Glutamatergic neuron (in vitro differentiated cells): ENCODE data around the gene SLC30A3. TPM values are rescaled to one million over a fixed set of nuclear protein-coding genes. Genes with fewer than 3 reads are reported as not detected.

Experiments used
- DNase-seq: peaks from one replicate; pipeline ENCODE4 v3.0.0; 2022
- H3K27ac Mint-ChIP-seq: one replicate; pipeline ENCODE4 v1.8.0; 2020; ENCODE audit warnings: mild to moderate bottlenecking, mixed read lengths, inconsistent platforms; ENCODE audit not compliant: unreplicated experiment
- H3K27me3 Mint-ChIP-seq: one replicate; pipeline ENCODE4 v1.8.0; 2020; ENCODE audit warnings: mild to moderate bottlenecking, moderate library complexity, mixed read lengths, inconsistent platforms; ENCODE audit not compliant: unreplicated experiment
- H3K36me3 Mint-ChIP-seq: one replicate; pipeline ENCODE4 v1.8.0; 2020; ENCODE audit warnings: mild to moderate bottlenecking, mixed read lengths, inconsistent platforms; ENCODE audit not compliant: unreplicated experiment
- H3K4me1 Mint-ChIP-seq: one replicate; pipeline ENCODE4 v1.8.0; 2020; ENCODE audit warnings: mild to moderate bottlenecking, low read depth, mixed read lengths, inconsistent platforms; ENCODE audit not compliant: unreplicated experiment
- H3K4me3 Mint-ChIP-seq: one replicate; pipeline ENCODE4 v1.8.0; 2020; ENCODE audit warnings: mild to moderate bottlenecking, mixed read lengths, inconsistent platforms; ENCODE audit not compliant: unreplicated experiment
- H3K9me3 Mint-ChIP-seq: one replicate; pipeline ENCODE4 v1.8.0; 2020; ENCODE audit warnings: mild to moderate bottlenecking, moderate library complexity, mixed read lengths, inconsistent platforms; ENCODE audit not compliant: unreplicated experiment
- total RNA-seq: library from RNA; stranded (reverse); fragmentation: NEBNext Ultra II Directional; extraction: Animal tissue kit (Norgen Biotek cat#: 25700); gene quantifications from one replicate; pipeline ENCODE4 v1.2.1, GENCODE V29; 2021; ENCODE audit not compliant: unreplicated experiment
- TF ChIP-seq, protein P1 (sequence below): fragments of 200-600 bp; sonication (generic); IDR thresholded peaks from one replicate; pipeline ENCODE4 v1.5.0; 2021; ENCODE audit not compliant: partially characterized antibody, unreplicated experiment

SLC30A3 gene
- total RNA-seq, 1 donor from 2014 or later = 1.3 TPM

DNA sequence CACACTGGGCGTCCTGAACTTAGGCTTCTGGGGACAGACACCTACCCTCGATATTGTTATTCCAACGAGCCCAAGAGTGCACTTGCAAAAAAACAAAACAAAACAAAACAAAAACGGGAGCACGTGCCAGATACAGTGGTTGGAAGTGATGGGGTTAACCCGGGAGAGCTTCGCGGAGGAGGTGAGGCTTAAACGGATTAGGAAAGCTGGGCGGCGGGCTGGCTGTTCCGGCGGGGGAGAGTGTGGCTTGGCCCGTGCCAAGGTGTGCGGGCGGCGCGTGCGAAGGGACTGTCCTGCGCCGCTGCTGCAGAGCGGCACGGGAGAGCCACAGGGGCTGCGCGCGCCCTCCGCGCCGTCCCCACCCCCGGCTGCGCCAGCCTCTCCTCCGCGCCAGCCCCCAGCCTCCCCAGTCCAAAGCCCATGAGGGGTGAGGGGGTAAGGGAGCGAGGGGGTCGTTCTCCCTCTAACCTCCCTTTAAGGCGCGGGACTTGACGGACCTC is 1.5 kb upstream of the SLC30A3 start:
- H3K4me3 Mint-ChIP-seq = peak overlapping the region; percentile 79
- H3K27me3 Mint-ChIP-seq = peaks cover 27% of the 10 kb centered on the region
- no peak overlapping the region for H3K27ac Mint-ChIP-seq
- peaks cover 4% of the 10 kb centered on the region for H3K9me3 Mint-ChIP-seq
- no peak for DNase-seq
- TF ChIP-seq, protein P1, sequence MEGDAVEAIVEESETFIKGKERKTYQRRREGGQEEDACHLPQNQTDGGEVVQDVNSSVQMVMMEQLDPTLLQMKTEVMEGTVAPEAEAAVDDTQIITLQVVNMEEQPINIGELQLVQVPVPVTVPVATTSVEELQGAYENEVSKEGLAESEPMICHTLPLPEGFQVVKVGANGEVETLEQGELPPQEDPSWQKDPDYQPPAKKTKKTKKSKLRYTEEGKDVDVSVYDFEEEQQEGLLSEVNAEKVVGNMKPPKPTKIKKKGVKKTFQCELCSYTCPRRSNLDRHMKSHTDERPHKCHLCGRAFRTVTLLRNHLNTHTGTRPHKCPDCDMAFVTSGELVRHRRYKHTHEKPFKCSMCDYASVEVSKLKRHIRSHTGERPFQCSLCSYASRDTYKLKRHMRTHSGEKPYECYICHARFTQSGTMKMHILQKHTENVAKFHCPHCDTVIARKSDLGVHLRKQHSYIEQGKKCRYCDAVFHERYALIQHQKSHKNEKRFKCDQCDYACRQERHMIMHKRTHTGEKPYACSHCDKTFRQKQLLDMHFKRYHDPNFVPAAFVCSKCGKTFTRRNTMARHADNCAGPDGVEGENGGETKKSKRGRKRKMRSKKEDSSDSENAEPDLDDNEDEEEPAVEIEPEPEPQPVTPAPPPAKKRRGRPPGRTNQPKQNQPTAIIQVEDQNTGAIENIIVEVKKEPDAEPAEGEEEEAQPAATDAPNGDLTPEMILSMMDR = no peak
- H3K4me1 Mint-ChIP-seq = peaks cover 11% of the 10 kb centered on the region
- peaks cover 5% of the 10 kb centered on the region for H3K36me3 Mint-ChIP-seq

DNA sequence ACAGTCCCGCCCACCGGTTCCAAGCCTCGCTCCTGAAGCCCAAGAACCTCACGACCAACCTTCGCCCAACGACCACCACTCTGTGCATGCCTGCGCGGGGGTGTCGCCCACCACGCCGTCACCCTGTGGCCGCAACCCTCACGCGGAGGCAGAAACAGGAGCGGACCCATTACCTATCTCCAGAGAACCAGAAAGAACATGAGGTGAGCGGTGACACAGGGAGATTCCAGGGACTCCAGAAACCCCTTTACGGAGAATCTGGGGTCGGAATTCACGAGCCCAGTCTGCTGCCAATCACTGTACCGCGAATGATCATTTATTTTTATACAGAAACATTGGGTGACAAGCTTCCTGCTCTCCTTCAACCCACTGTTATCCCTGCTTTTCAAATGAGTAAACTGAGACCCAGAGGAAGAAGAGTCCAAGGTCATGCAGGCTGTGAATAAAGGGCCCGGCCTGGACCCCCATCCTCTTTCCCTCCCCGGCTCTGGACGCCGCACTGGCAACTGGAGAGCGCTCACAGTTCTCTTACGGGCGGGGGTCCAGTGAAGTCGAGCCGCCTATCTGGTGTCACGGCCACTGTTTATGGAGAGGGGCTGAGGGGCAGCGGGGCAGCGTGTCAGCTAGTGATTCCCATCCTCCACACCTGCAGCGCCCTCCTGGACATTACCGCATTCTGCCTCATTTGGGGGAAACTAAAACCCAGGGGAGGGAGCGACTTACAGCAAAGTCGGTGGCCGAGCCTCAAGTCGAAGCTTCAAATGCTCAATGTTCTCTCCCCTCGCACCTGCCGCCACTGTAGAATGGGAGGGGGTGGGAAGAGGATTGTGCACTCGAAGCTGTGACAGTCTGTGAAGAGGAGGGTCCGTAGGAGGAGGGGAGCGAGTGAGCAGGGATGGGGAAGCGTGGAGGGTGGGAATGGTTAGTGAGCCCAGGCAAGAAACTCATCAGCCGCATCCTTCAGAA is 723 bp upstream of the SLC30A3 start:
- peak overlapping the region; percentile 79 for H3K4me3 Mint-ChIP-seq
- peaks cover 27% of the 10 kb centered on the region for H3K27me3 Mint-ChIP-seq
- H3K9me3 Mint-ChIP-seq = peaks cover 4% of the 10 kb centered on the region
- no peak for DNase-seq
- H3K36me3 Mint-ChIP-seq = peaks cover 5% of the 10 kb centered on the region
- TF ChIP-seq, protein P1 = no peak
- H3K27ac Mint-ChIP-seq = no peak overlapping the region
- H3K4me1 Mint-ChIP-seq = peaks cover 11% of the 10 kb centered on the region

DNA sequence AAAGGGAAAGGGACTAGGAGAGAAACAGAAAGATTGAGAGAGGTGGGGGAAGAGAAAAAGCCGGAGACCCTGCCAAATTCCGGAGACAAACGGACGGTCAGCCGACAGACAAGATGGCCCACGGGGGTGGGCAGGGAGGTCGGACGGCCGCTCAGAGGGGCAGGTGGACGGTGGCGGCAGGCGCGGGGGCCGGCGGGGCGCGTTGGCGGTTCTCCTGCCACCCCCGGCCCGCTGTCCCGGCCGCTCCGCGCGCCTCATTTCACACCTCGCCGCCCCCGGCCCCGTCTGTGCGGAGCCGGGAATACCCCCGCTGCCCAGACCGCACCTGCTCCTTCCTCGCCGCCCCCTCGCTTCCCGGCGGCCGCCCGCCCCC is 935 bp downstream of the SLC30A3 start:
- peaks cover 30% of the 10 kb centered on the region for H3K27me3 Mint-ChIP-seq
- peaks cover 11% of the 10 kb centered on the region for H3K4me1 Mint-ChIP-seq
- DNase-seq = no peak
- H3K27ac Mint-ChIP-seq = no peak overlapping the region
- peak overlapping the region; percentile 82 for H3K4me3 Mint-ChIP-seq
- peaks cover 5% of the 10 kb centered on the region for H3K36me3 Mint-ChIP-seq
- H3K9me3 Mint-ChIP-seq = peaks cover 4% of the 10 kb centered on the region
- TF ChIP-seq, protein P1 = no peak

DNA sequence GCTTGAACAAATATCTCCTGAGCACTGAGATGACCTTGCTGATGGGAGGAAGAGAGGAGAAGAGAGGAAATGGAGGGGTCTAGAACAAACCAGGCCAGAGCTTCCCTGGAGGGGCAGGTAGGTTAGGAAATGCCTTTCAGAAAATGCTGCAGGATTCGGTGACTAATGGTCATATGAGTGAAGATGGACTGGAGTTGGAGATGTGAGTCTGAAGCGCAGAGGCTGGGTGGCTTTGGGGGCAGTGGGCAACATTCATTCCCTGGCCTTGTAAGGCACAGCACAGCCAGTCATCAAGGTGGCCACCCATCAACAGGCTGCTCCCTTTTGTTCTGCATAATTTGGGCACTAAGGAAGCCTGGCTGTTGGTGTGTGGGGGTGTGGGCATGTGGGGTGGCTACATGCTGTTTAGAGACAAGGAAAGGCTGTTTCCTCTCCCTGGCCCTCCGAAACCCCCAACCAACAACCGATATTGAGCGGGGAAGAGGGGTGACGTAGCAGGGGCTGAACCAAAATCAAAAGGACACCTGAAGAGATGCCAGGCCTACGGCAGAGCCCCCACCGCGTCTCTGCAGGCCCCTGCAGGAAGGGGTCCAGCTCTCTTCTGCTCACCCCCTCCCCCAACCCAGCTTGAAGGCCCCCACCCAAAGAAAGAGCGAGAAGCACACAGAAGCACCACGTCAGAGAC is 1.5 kb downstream of the SLC30A3 start:
- H3K27me3 Mint-ChIP-seq = peaks cover 32% of the 10 kb centered on the region
- H3K9me3 Mint-ChIP-seq = peaks cover 4% of the 10 kb centered on the region
- H3K36me3 Mint-ChIP-seq = peaks cover 5% of the 10 kb centered on the region
- TF ChIP-seq, protein P1 = no peak
- H3K4me1 Mint-ChIP-seq = peaks cover 11% of the 10 kb centered on the region
- H3K27ac Mint-ChIP-seq = no peak overlapping the region
- DNase-seq = no peak
- peak overlapping the region; percentile 82 for H3K4me3 Mint-ChIP-seq
